H1 (cell line): ENCODE data around the gene CTSW. TPM values are rescaled to one million over a fixed set of nuclear protein-coding genes. Genes with fewer than 3 reads are reported as not detected.

ENCODE experiments used
- CTCF ChIA-PET: fragments of 300-600 bp; sonication (Branson Sonifier 250); formaldehyde crosslinking; loops from one replicate; lab custom pipeline; 2021; ENCODE audit not compliant: partially characterized antibody; lab: Charles Lee
- POLR2A ChIA-PET: fragments of 300-600 bp; sonication (Branson Sonifier 250); formaldehyde crosslinking; loops from one replicate; lab custom pipeline; 2021; ENCODE audit warnings: inconsistent platforms; ENCODE audit not compliant: partially characterized antibody; lab: Charles Lee
- DNase-seq, 2 experiments: peaks; one replicate each; pipeline versions ENCODE4 v3.0.0 to v3.0.0-alpha.2; 2010 to 2022; ENCODE audit warnings: low spot score in 2 of 2, low read depth in 1 of 2, mixed read lengths in 1 of 2
- FAIRE-seq: peaks from 2 replicates; lab custom pipeline; 2011; peaks lifted over from hg19 to GRCh38; lab: Jason Lieb, UNC
- H2AFZ ChIP-seq: 2 replicates; pipeline ENCODE4 v1.8.1; 2012; ENCODE audit warnings: low read length, inconsistent platforms
- H2AK5ac ChIP-seq: 2 replicates; pipeline ENCODE4 v1.6.1; 2013; ENCODE audit warnings: low read depth, low read length
- H2BK120ac ChIP-seq: replicated peaks from 2 replicates; pipeline ENCODE3; 2013; ENCODE audit warnings: low read depth, low read length, inconsistent platforms
- H2BK12ac ChIP-seq: 2 replicates; pipeline ENCODE4 v1.6.1; 2013; ENCODE audit warnings: low read depth, low read length
- H2BK15ac ChIP-seq: 2 replicates; pipeline ENCODE4 v1.6.1; 2013; ENCODE audit warnings: low read length
- H2BK20ac ChIP-seq: 2 replicates; pipeline ENCODE4 v1.6.1; 2013; ENCODE audit warnings: low read length
- H2BK5ac ChIP-seq: 2 replicates; pipeline ENCODE4 v1.6.1; 2013; ENCODE audit warnings: low read depth, low read length
- H3K14ac ChIP-seq: 2 replicates; pipeline ENCODE4 v1.6.1; 2013; ENCODE audit warnings: inconsistent platforms; ENCODE audit not compliant: insufficient read length
- H3K18ac ChIP-seq: 2 replicates; pipeline ENCODE4 v1.6.1; 2013; ENCODE audit warnings: low read length; ENCODE audit errors: extremely low read depth
- H3K23ac ChIP-seq: 2 replicates; pipeline ENCODE4 v1.6.1; 2013; ENCODE audit warnings: inconsistent platforms; ENCODE audit not compliant: insufficient read length
- H3K23me2 ChIP-seq: 2 replicates; pipeline ENCODE4 v1.6.1; 2013; ENCODE audit warnings: low read depth, low read length
- H3K27ac ChIP-seq: 2 replicates; pipeline ENCODE4 v1.6.1; 2011; ENCODE audit warnings: low read depth, low read length, inconsistent platforms
- H3K27me3 ChIP-seq, 4 experiments: replicated peaks in 1 of 4; 1 replicate in 1 of 4; 2 replicates in 3 of 4; pipeline versions ENCODE4 v1.6.1 to v1.8.1; 2011 to 2013; ENCODE audit warnings: low read length in 3 of 4, mild to moderate bottlenecking in 3 of 4, inconsistent platforms in 2 of 4, mixed read lengths in 2 of 4, moderate library complexity in 1 of 4; ENCODE audit not compliant: control insufficient read depth in 3 of 4, insufficient read depth in 3 of 4; ENCODE audit errors: extremely low read depth in 1 of 4
- H3K36me3 ChIP-seq, 4 experiments: 2 replicates each; pipeline versions ENCODE4 v1.6.1 to v1.8.1; 2011 to 2013; ENCODE audit warnings: mild to moderate bottlenecking in 4 of 4, low read length in 3 of 4, moderate library complexity in 2 of 4, control low read depth in 1 of 4, inconsistent platforms in 1 of 4; ENCODE audit not compliant: insufficient read depth in 4 of 4, control insufficient read depth in 2 of 4
- H3K4ac ChIP-seq: replicated peaks from 2 replicates; pipeline ENCODE3; 2013; ENCODE audit warnings: low read length, low read depth, mixed read lengths, inconsistent platforms; ENCODE audit not compliant: insufficient read length
- H3K4me1 ChIP-seq, 4 experiments: replicated peaks in 1 of 4; 1 replicate in 1 of 4; 2 replicates in 3 of 4; pipeline versions ENCODE4 v1.6.1 to v1.8.1; 2011 to 2013; ENCODE audit warnings: low read length in 3 of 4, inconsistent platforms in 2 of 4, mixed read lengths in 1 of 4; ENCODE audit not compliant: insufficient read depth in 4 of 4, control insufficient read depth in 3 of 4
- H3K4me2 ChIP-seq, 2 experiments: 2 replicates each; pipeline versions ENCODE4 v1.6.1 to v1.8.1; 2011 to 2013; ENCODE audit warnings: low read depth in 2 of 2, low read length in 2 of 2, control low read depth in 1 of 2, inconsistent platforms in 1 of 2, mild to moderate bottlenecking in 1 of 2; ENCODE audit not compliant: insufficient read depth in 1 of 2
- H3K4me3 ChIP-seq, 4 experiments: fragments of 200-600, 300-600 bp in 1 of 4; sonication (generic), shearing (Covaris generic), sonication (Bioruptor Twin) in 1 of 4; 2 replicates each; pipeline versions ENCODE4 v1.5.1 to v1.8.1; 2011 to 2016; ENCODE audit warnings: low read length in 4 of 4, low read depth in 3 of 4, control low read depth in 2 of 4, inconsistent platforms in 2 of 4, mild to moderate bottlenecking in 2 of 4, mixed read lengths in 1 of 4, moderate library complexity in 1 of 4; ENCODE audit not compliant: insufficient read depth in 2 of 4; ENCODE audit errors: extremely low read depth in 1 of 4
- H3K56ac ChIP-seq: replicated peaks from 2 replicates; pipeline ENCODE3; 2013; ENCODE audit warnings: low read depth, mild to moderate bottlenecking, mixed read lengths, low read length, inconsistent platforms; ENCODE audit not compliant: insufficient read length
- H3K79me1 ChIP-seq: 2 replicates; pipeline ENCODE4 v1.6.1; 2013; ENCODE audit warnings: low read depth, low read length, control low read depth
- H3K79me2 ChIP-seq, 2 experiments: 2 replicates each; pipeline versions ENCODE4 v1.6.1 to v1.8.1; 2012 to 2013; ENCODE audit warnings: low read length in 2 of 2, mild to moderate bottlenecking in 2 of 2, inconsistent platforms in 1 of 2; ENCODE audit not compliant: insufficient read depth in 2 of 2, control insufficient read depth in 1 of 2
- H3K9ac ChIP-seq, 4 experiments: replicated peaks in 1 of 4; 1 replicate in 1 of 4; 2 replicates in 3 of 4; pipeline versions ENCODE4 v1.6.1 to v1.8.1; 2011 to 2013; ENCODE audit warnings: low read depth in 3 of 4, low read length in 3 of 4, control low read depth in 2 of 4, mild to moderate bottlenecking in 2 of 4, moderate library complexity in 2 of 4, inconsistent platforms in 1 of 4; ENCODE audit errors: extremely low read depth in 1 of 4
- H3K9me3 ChIP-seq, 2 experiments: 2 replicates each; pipeline versions ENCODE4 v1.6.1 to v1.8.1; 2012 to 2013; ENCODE audit warnings: mild to moderate bottlenecking in 2 of 2, moderate library complexity in 2 of 2, control low read depth in 1 of 2, inconsistent platforms in 1 of 2, low read depth in 1 of 2, low read length in 1 of 2, mixed read lengths in 1 of 2; ENCODE audit not compliant: insufficient read depth in 2 of 2
- H4K20me1 ChIP-seq, 2 experiments: replicated peaks in 1 of 2; 2 replicates each; pipeline versions ENCODE3 to v1.8.1; 2011 to 2013; ENCODE audit warnings: inconsistent platforms in 2 of 2, low read length in 2 of 2, mild to moderate bottlenecking in 1 of 2; ENCODE audit not compliant: insufficient read depth in 2 of 2, control insufficient read depth in 1 of 2
- H4K5ac ChIP-seq: 2 replicates; pipeline ENCODE4 v1.6.1; 2013; ENCODE audit warnings: low read length, low read depth, mixed read lengths, inconsistent platforms; ENCODE audit not compliant: insufficient read length
- H4K8ac ChIP-seq: 2 replicates; pipeline ENCODE4 v1.8.0; 2013; ENCODE audit warnings: mild to moderate bottlenecking, moderate library complexity, low read length, inconsistent platforms; ENCODE audit not compliant: insufficient read depth; ENCODE audit errors: extremely low read depth
- H4K91ac ChIP-seq: replicated peaks from 2 replicates; pipeline ENCODE3; 2013; ENCODE audit warnings: low read length, mixed read lengths, inconsistent platforms; ENCODE audit not compliant: insufficient read length
- EP300 ChIP-seq, 2 experiments: IDR thresholded peaks; 1 replicate in 1 of 2; 2 replicates in 1 of 2; pipeline ENCODE4 v1.6.1; 2011 to 2012; ENCODE audit warnings: low read depth in 2 of 2, low read length in 2 of 2, mild to moderate bottlenecking in 2 of 2, borderline replicate concordance in 1 of 2, inconsistent platforms in 1 of 2, moderate library complexity in 1 of 2
- FOSL1 ChIP-seq: IDR thresholded peaks from 2 replicates; pipeline ENCODE4 v1.6.1; 2011; ENCODE audit warnings: mild to moderate bottlenecking, low read depth, low read length, moderate library complexity; ENCODE audit not compliant: insufficient read depth
- GABPA ChIP-seq: IDR thresholded peaks from 2 replicates; pipeline ENCODE4 v1.6.1; 2011; ENCODE audit warnings: mild to moderate bottlenecking, low read length, moderate library complexity, borderline replicate concordance; ENCODE audit not compliant: insufficient read depth
- JUN ChIP-seq: IDR thresholded peaks from 2 replicates; pipeline ENCODE4 v1.6.1; 2011; ENCODE audit warnings: low read depth, mild to moderate bottlenecking, improper control_type of control experiment, low read length
- POLR2A ChIP-seq, 2 experiments: IDR thresholded peaks; 1 replicate in 1 of 2; 2 replicates in 1 of 2; pipeline ENCODE4 v1.6.1; 2011; ENCODE audit warnings: low read depth in 2 of 2, low read length in 2 of 2, mild to moderate bottlenecking in 2 of 2; ENCODE audit errors: control extremely low read depth in 1 of 2
- RBBP5 ChIP-seq: IDR thresholded peaks from 2 replicates; pipeline ENCODE4 v1.7.1; 2012; ENCODE audit warnings: low read depth, mild to moderate bottlenecking, inconsistent platforms, low read length, moderate library complexity, borderline replicate concordance
- RFX5 ChIP-seq: IDR thresholded peaks from 2 replicates; pipeline ENCODE4 v1.6.1; 2011; ENCODE audit warnings: low read depth, low read length, improper control_type of control experiment, borderline replicate concordance
- RNF2 ChIP-seq: fragments of 200-900, 300-1000 bp; sonication (generic); IDR thresholded peaks from 2 replicates; pipeline ENCODE4 v1.7.1; 2016; ENCODE audit warnings: borderline replicate concordance, low read depth, mild to moderate bottlenecking, antibody characterized with exemption, low read length; ENCODE audit not compliant: poor library complexity, severe bottlenecking; ENCODE audit errors: missing control alignments
- RXRA ChIP-seq: IDR thresholded peaks from 2 replicates; pipeline ENCODE4 v1.6.1; 2011; ENCODE audit warnings: low read depth, mild to moderate bottlenecking, low read length, moderate library complexity; ENCODE audit not compliant: insufficient read depth
- SIX5 ChIP-seq: IDR thresholded peaks from 2 replicates; pipeline ENCODE4 v1.6.1; 2011; ENCODE audit warnings: mild to moderate bottlenecking, low read depth, low read length
- TAF1 ChIP-seq: IDR thresholded peaks from 2 replicates; pipeline ENCODE4 v1.6.1; 2011; ENCODE audit warnings: mild to moderate bottlenecking, low read depth, low read length
- YY1 ChIP-seq: IDR thresholded peaks from 2 replicates; pipeline ENCODE4 v1.6.1; 2011; ENCODE audit warnings: low read depth, mild to moderate bottlenecking, low read length
- WGBS, 2 experiments: shearing (Covaris generic) in 1 of 2; methylation state at CpG; one replicate each; pipeline versions ENCODE4 v1.1.6 to v1.1.7; 2013 to 2015; ENCODE audit warnings: low lambda C conversion rate in 2 of 2, mixed read lengths in 2 of 2, inconsistent platforms in 1 of 2, low coverage in 1 of 2, missing lambda C conversion rate in 1 of 2; ENCODE audit not compliant: insufficient replicate concordance in 2 of 2, insufficient coverage in 1 of 2, insufficient read length in 1 of 2; ENCODE audit errors: extremely low coverage in 1 of 2, missing lambda C conversion rate in 1 of 2; 5-methylcytosine and 5-hydroxymethylcytosine counted together
- polyA plus RNA-seq, 7 experiments: library from polyadenylated mRNA; depleted of rRNA in 3 of 7; stranded (reverse) in 5 of 7; unstranded in 2 of 7; fragments of >200 nt in 5 of 7; fragments of 200-250 nt in 2 of 7; gene quantifications; 1 replicate in 5 of 7; 2 replicates in 1 of 7; 4 replicates in 1 of 7; pipeline versions ENCODE4 v1.2.1 to v1.2.3, GENCODE V29; 2011 to 2013; ENCODE audit warnings: missing spikeins in 2 of 7, mixed read lengths in 2 of 7
- total RNA-seq: library from RNA; stranded (reverse); fragmentation: NEBNext Ultra II Directional; extraction: Animal tissue kit (Norgen Biotek cat#: 25700); gene quantifications from 2 replicates; pipeline ENCODE4 v1.2.1, GENCODE V29; 2021

Gene CTSW
- total and polyA plus RNA-seq, 2 of the 8 experiments (the other 6 are each of a cell fraction or from before 2014, with no cell fraction given): not detected

GRCh38 chr11:65919141-65919572 is 39.5 kb downstream of the CTSW start, which contains the start of gene DRAP1:
TSS of gene DRAP1 (plus strand) at chr11:65919426. CDS start at chr11:65919502, 76 bp downstream.
- Histone ChIP-seq H4K91ac (peak within 1 kb of the TSS; percentile 95), H3K4me1 (peaks cover 0 to 22% (median 13%) of the 10 kb centered on the region in 4 experiments; a peak in 4 of 7 replicates), H3K79me1 (peaks cover 7% of the 10 kb centered on the region; the same call in 1 of the 2 replicates), H4K8ac (peak within 1 kb of the TSS; percentile 98), H4K20me1 (peaks cover 0 to 7% of the 10 kb centered on the region in 2 experiments), H3K9me3 (no peaks in the 10 kb centered on the region), H2AFZ (no peak within 1 kb of the TSS), H4K5ac (peak within 1 kb of the TSS; percentile 92), H3K36me3 (peaks cover 0 to 8% (median 5%) of the 10 kb centered on the region in 4 experiments; a peak in 4 of 8 replicates), H3K27ac (peak within 1 kb of the TSS; percentile 80), H3K79me2 (peaks cover 0 to 7% of the 10 kb centered on the region in 2 experiments; a peak in 2 of 4 replicates), H3K56ac (peak within 1 kb of the TSS; percentile 69), H2AK5ac (peak within 1 kb of the TSS; percentile 17; the same call in 1 of the 2 replicates), H3K23me2 (peaks cover 13% of the 10 kb centered on the region; the same call in 1 of the 2 replicates), H3K4ac (peak within 1 kb of the TSS; percentile 97), H2BK15ac (0 out of 2 replicates have a peak within 1 kb of the TSS, but pooled peaks have one; percentile 40), H2BK12ac (no peak within 1 kb of the TSS), H2BK120ac (no peak within 1 kb of the TSS), H2BK5ac (peak within 1 kb of the TSS; percentile 71), H3K4me2 (peak within 1 kb of the TSS; percentile 83 to 94), H2BK20ac (no peak within 1 kb of the TSS), H3K14ac (no peak within 1 kb of the TSS), H3K18ac (peak within 1 kb of the TSS; percentile 93), H3K9ac (peak within 1 kb of the TSS; percentile 76 to 92 (median 84)), H3K4me3 (peak within 1 kb of the TSS; percentile 91 to 98 (median 94)), H3K23ac (no peak within 1 kb of the TSS), H3K27me3 (no peaks in the 10 kb centered on the region)
- CTCF ChIA-PET: interaction anchor here (0.6 to 2.3 kb wide), 3 partner anchors 13 to 34 kb away, joined by 3 to 7 read pairs (median 3); no protein-coding TSS in a partner anchor
- POLR2A ChIA-PET: interaction anchor here (0.9 to 4.9 kb wide), 9 partner anchors 13 to 60 kb away, joined by 3 to 36 read pairs (median 5); partner anchors contain the start of genes CCDC85B and MUS81
- WGBS, 2 experiments: 0% methylated on average over 12 of the region's 59 CpGs; no CpG with 5 or more reads in 1 of the 2 experiments
- DNase-seq (peak; percentile 85 to 95), FAIRE-seq (no peak)
- TF ChIP-seq RNF2: no peak
- peak; percentile 100 for TF ChIP-seq FOSL1
- 0 out of 2 replicates have a peak, but pooled peaks have one; percentile 22 for TF ChIP-seq RBBP5
- no peak for TF ChIP-seq RXRA
- peak in 1 of 2 experiments; percentile 71; a peak in 1 of 3 replicates for TF ChIP-seq EP300 (IDR thresholded peaks at IDR 0.05; ENCODE audit: borderline replicate concordance in 1 of 2, low read depth in 2 of 2, low read length in 2 of 2)
- TF ChIP-seq YY1: no peak
- TF ChIP-seq GABPA: 0 out of 2 replicates have a peak, but pooled peaks have one; percentile 61
- no peak for TF ChIP-seq SIX5
- TF ChIP-seq TAF1: peak; percentile 71
- no peak for TF ChIP-seq JUN
- TF ChIP-seq POLR2A (IDR thresholded peaks at IDR 0.05; ENCODE audit: control extremely low read depth in 1 of 2, low read depth in 2 of 2, low read length in 2 of 2): peak; percentile 46 to 58
- no peak for TF ChIP-seq RFX5
